ENCODE data around the gene RERG.
"Not testable (repeated sequence)": the region's sequence is repeated elsewhere in the genome, so short reads cannot be mapped to it uniquely, and the experiment has no call there.

Gene RERG

GRCh38 chr12:15220915-15221885 lies at the start of gene RERG:
Gene RERG (minus strand): TSS chr12:15221417. CDS start chr12:15217489, 3,928 bp downstream.
- DNase-seq: peak; percentile 83

- no peak for DNase-seq
Measured at GRCh38 chr12:15270591-15270990, 49.4 kb upstream of the RERG start.

GRCh38 chr12:15268927-15269552 lies 47.8 kb upstream of the RERG start:
- DNase-seq: peak; percentile 33

GRCh38 chr12:15268309-15268708 lies 47.1 kb upstream of the RERG start:
- DNase-seq: no peak

- DNase-seq: no peak
Measured at GRCh38 chr12:15265875-15266274, 44.7 kb upstream of the RERG start.

GRCh38 chr12:15256761-15257160 lies 35.5 kb upstream of the RERG start:
- DNase-seq: no peak

GRCh38 chr12:15253990-15254389 lies 32.8 kb upstream of the RERG start:
- no peak for DNase-seq

GRCh38 chr12:15244926-15245325 lies 23.7 kb upstream of the RERG start:
- no peak for DNase-seq

- no peak for DNase-seq
Measured at GRCh38 chr12:15244341-15244740, 23.1 kb upstream of the RERG start.

GRCh38 chr12:15243102-15243501 lies 21.9 kb upstream of the RERG start:
- DNase-seq: no peak

GRCh38 chr12:15240898-15241297 lies 19.7 kb upstream of the RERG start:
- DNase-seq: no peak

GRCh38 chr12:15234508-15234907 lies 13.3 kb upstream of the RERG start:
- no peak for DNase-seq

GRCh38 chr12:15234011-15234410 lies 12.8 kb upstream of the RERG start:
- no peak for DNase-seq

GRCh38 chr12:15232959-15233358 lies 11.7 kb upstream of the RERG start:
- DNase-seq: no peak

GRCh38 chr12:15231493-15231892 lies 10.3 kb upstream of the RERG start:
- no peak for DNase-seq

GRCh38 chr12:15230751-15231150 lies 9.5 kb upstream of the RERG start:
- no peak for DNase-seq

GRCh38 chr12:15230137-15230536 lies 8.9 kb upstream of the RERG start:
- DNase-seq: no peak

GRCh38 chr12:15227004-15227679 lies 5.9 kb upstream of the RERG start:
- peak; percentile 29 for DNase-seq

GRCh38 chr12:15225863-15226218 lies 4.6 kb upstream of the RERG start:
- not testable (repeated sequence) for DNase-seq

GRCh38 chr12:15225136-15225862 lies 4.1 kb upstream of the RERG start:
- no peak for DNase-seq

GRCh38 chr12:15222219-15222618 lies 1.0 kb upstream of the RERG start:
- no peak for DNase-seq

GRCh38 chr12:15220451-15220850 lies 766 bp downstream of the RERG start:
- no peak for DNase-seq

- no peak for DNase-seq
Measured at GRCh38 chr12:15218794-15219193, 2.4 kb downstream of the RERG start.

Data from stimulated activated CD8-positive, alpha-beta memory T cell treated with anti-CD3 and anti-CD28 coated beads, Interleukin-4, amount 100 ng/mL, for 48 hours (primary cell).